Measurements from ENCODE around the gene RPL29. TPM values are rescaled to one million over a fixed set of nuclear protein-coding genes. Genes with fewer than 3 reads are reported as not detected.
"Not testable (repeated sequence)": the region's sequence is repeated elsewhere in the genome, so short reads cannot be mapped to it uniquely, and the experiment has no call there.

The RPL29 gene
- 1,000 to 10,000 TPM; 1,417 to 1,432 TPM for total RNA-seq

DNA sequence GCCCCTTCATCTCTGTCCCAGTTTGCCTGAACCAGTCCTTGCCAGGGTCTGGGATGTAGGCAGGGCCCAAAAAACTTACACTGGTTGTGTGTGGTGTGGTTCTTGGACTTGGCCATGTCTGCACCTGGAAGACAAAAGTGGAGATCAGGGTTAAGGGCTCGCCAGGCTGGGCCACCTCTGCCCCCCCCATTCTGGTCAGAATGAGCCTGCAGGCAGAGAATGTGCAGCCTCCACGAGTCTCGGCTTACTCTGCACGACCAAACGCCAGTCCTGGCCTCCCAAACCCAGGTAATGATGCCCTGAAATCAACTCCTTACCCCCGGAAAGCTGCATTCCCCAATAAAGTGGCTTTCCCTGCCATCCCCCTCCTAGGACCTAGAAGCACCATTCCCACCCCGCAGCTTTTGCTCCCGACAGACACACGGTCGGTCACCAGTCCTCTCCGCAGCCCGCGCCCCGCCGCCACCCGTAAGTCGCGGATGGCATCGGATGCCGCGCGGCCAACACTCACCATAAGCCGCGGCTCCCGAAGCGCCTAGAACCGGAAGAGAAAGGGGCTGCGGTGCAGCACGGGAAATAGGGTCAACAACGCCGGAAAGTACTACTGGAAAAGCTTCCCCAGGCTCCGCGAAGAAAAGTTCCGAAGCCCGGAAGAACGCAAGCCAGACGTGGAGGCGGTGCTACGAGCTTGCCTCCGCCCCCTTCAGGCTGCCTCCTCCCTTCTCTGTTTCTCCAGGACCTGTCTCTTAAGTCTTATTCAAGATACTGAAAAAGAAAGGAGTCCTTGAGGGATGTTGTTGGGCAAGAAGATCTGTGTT, at the start of gene RPL29:
Gene RPL29 (minus strand): TSS at position 550 of the 818 bp plus-strand sequence. CDS start 434 bp downstream, at position 116.
- ChIA-PET CTCF (interaction anchor here (0.7 to 5.0 kb wide), 12 partner anchors 12 to 159 kb away, joined by 3 to 31 read pairs (median 4); partner anchors contain the start of genes ABHD14A, ABHD14B, ACY1 and DUSP7), POLR2A (interaction anchor here (0.6 to 5.5 kb wide), 14 partner anchors 12 to 284 kb away, joined by 3 to 84 read pairs (median 3); partner anchors contain the start of genes ABHD14B, ACY1, DUSP7 and GPR62)

- ChIA-PET CTCF (interaction anchor here (0.6 to 0.9 kb wide), 2 partner anchors 44 to 61 kb away, joined by 3 read pairs; no protein-coding TSS in a partner anchor), POLR2A (no interaction called here)
Measured at GRCh38 chr3:52044869-52045619, 49.3 kb upstream of the RPL29 start.

DNA sequence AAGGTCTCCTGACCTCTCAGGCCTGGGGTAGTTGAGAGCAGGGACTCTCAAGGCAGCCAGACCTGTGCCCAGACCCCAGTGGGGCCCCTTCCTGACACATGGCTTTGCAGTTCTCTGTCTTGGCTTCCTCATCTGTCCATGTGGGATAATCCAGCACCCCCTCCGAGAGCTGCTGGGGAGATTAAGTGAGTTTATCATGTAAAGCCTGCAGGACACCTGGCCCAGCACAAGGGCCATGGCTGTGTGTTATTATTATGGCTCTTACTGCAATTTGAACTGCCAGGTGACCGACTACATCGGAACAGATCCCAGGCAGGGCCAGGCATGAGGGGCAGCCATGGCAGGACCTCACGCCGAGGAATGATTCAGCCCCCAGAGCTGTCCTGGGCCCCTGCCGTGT, 48.1 kb upstream of the RPL29 start:
- POLR2A ChIA-PET = no interaction called here
- CTCF ChIA-PET = no interaction called here

DNA sequence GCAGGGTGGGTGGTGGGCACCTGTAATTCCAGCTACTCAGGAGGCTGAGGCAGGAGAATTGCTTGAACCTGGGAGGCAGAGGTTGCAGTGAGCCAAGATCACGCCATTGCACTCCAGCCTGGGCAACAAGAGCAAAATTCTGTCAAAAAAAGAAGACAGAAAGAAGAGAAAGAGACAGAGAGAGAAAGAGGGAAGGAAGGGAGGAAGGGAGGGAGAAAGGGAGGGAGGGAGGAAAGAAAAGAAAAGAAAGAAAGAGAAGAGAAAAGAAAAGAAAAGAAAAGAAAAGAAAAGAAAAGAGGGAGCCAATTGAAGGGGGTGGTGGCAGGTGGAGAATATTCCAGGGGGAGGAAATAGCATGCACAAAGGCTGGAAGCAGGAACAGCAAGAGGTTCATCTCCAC, 47.3 kb upstream of the RPL29 start:
- POLR2A ChIA-PET = interaction anchor here (1.0 kb wide), 1 partner anchor 13 kb away, joined by 4 read pairs; no protein-coding TSS in a partner anchor
- CTCF ChIA-PET = not testable (repeated sequence)

- ChIA-PET POLR2A (interaction anchor here (0.6 to 1.1 kb wide), 2 partner anchors 11 to 37 kb away, joined by 3 to 4 read pairs; no protein-coding TSS in a partner anchor), CTCF (interaction anchor here (0.6 to 1.7 kb wide), 3 partner anchors 12 to 1309 kb away, joined by 4 to 7 read pairs (median 5); no protein-coding TSS in a partner anchor)
Measured at GRCh38 chr3:52041118-52041731, 45.5 kb upstream of the RPL29 start.

DNA sequence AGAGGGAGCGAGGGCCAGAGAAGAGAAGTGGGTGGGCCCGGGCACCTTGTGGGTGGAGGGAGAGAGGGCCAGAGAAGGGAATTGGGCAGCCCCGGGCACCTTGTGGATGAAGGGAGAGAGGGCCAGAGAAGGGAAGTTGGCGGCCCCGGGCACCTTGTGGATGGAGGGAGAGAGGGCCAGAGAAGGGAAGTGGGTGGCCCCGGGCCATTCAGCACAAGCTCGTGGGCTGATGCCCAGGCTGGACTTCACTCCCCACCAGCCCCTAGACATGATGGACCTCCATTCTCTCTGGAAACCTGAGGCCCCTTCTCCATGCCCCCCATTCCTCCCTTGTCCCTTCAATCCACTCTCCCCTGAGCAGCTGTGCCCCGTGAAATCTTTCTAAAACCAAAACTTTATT, 44.9 kb upstream of the RPL29 start:
- ChIA-PET POLR2A (interaction anchor here (0.6 kb wide), 1 partner anchor 37 kb away, joined by 4 read pairs; no protein-coding TSS in a partner anchor), CTCF (interaction anchor here (0.6 to 1.7 kb wide), 4 partner anchors 13 to 1309 kb away, joined by 3 to 7 read pairs (median 4); no protein-coding TSS in a partner anchor)

- POLR2A ChIA-PET = no interaction called here
- CTCF ChIA-PET = interaction anchor here (1.3 kb wide), 1 partner anchor 22 kb away, joined by 3 read pairs; no protein-coding TSS in a partner anchor
Measured at GRCh38 chr3:52039846-52040245, 44.2 kb upstream of the RPL29 start.

GRCh38 chr3:52039426-52039825, 43.7 kb upstream of the RPL29 start:
- POLR2A ChIA-PET = no interaction called here
- CTCF ChIA-PET = interaction anchor here (1.3 kb wide), 1 partner anchor 22 kb away, joined by 3 read pairs; no protein-coding TSS in a partner anchor

GRCh38 chr3:52038227-52038626, 42.5 kb upstream of the RPL29 start:
- POLR2A ChIA-PET = no interaction called here
- CTCF ChIA-PET = no interaction called here

GRCh38 chr3:52037291-52037690, 41.6 kb upstream of the RPL29 start:
- CTCF ChIA-PET = interaction anchor here (1.4 kb wide), 1 partner anchor 15 kb away, joined by 4 read pairs; no protein-coding TSS in a partner anchor
- POLR2A ChIA-PET = no interaction called here

DNA sequence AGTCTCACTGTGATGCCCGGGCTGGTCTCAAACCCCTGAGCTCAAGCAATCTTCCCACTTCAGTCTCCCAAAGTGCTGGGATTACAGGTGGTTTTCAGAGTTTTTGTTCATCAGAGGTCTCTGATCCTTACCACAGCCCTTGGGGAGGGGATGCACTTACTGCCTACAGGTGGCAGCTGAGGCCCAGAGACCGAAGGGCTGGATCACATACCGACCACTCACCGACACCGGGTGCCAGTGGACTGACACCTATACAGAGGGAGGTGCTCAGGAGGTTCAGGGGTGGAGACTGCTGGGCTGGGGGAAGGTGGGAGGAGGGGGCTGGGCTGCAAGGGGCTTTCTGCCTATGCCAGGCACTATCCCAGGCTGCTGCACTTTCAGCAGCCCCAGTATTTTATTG, 41.1 kb upstream of the RPL29 start:
- ChIA-PET POLR2A (interaction anchor here (0.6 to 0.7 kb wide), 2 partner anchors 55 to 174 kb away, joined by 4 to 6 read pairs; no protein-coding TSS in a partner anchor), CTCF (interaction anchor here (1.2 to 1.4 kb wide), 2 partner anchors 16 to 86 kb away, joined by 4 read pairs; no protein-coding TSS in a partner anchor)

GRCh38 chr3:52036222-52036694, 40.6 kb upstream of the RPL29 start:
- CTCF ChIA-PET = interaction anchor here (1.2 to 1.4 kb wide), 2 partner anchors 16 to 87 kb away, joined by 4 read pairs; no protein-coding TSS in a partner anchor
- POLR2A ChIA-PET = interaction anchor here (0.6 to 0.7 kb wide), 2 partner anchors 55 to 174 kb away, joined by 4 to 6 read pairs; no protein-coding TSS in a partner anchor

- CTCF ChIA-PET = no interaction called here
Measured at GRCh38 chr3:52034651-52035050, 39.0 kb upstream of the RPL29 start.

GRCh38 chr3:52034212-52034611, 38.5 kb upstream of the RPL29 start:
- ChIA-PET CTCF (no interaction called here), POLR2A (no interaction called here)

More at GRCh38 chr3:52034651-52035050, 39.0 kb upstream of the RPL29 start:
- POLR2A ChIA-PET = no interaction called here

DNA sequence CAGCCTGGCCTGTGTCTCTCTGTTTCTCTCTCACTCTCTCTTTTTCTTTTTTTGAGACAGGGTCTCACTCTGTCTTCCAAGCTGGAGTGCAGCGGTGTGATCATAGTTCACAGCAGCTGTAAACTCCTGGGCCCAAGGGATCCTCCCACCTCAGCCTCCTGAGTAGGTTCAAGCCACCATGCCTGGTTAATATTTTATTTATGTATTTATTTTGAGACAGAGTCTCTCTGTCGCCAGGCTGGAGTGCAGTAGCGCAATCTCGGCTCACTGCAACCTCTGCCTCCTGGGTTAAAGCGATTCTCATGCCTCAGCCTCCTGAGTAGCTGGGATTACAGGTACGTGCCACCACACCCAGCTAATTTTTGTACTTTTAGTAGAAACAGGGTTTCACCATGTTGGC, 38.1 kb upstream of the RPL29 start:
- CTCF ChIA-PET, POLR2A ChIA-PET: not testable (repeated sequence)

DNA sequence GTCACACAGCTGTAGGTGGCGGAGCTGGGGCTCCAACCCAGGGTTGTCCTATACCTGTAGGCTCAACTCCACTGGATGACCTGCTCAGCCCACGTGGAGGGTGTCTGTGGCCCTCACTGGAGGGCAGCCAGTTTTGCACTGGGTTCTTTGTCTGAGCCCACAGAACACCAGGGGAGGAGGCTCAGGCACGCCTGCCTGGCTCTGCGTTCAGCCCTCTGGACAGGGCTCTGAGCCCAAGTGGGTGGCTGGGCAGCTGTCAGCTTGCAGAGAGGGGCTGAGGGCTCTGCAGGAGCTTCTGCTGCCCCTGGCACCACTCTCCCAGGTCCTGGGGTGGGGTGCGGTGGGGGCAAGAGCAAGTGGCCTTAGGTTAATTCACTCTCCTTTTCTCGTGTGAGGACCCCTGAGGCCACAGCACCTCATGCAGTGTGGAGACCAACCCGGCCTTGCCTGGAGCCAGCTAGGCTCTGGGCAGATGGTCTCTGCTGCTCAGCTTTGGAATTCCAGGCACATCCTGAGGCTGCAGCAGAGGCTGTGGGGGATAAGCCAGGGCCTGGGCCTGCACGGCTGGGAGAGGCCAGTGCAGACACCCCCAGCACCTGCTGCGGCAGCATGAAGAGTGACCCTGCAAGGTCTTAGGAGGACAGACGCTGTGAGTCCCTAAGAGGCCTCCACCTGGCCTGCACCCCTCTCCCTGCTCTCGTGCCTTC, 37.2 kb upstream of the RPL29 start:
- CTCF ChIA-PET = no interaction called here
- POLR2A ChIA-PET = no interaction called here

DNA sequence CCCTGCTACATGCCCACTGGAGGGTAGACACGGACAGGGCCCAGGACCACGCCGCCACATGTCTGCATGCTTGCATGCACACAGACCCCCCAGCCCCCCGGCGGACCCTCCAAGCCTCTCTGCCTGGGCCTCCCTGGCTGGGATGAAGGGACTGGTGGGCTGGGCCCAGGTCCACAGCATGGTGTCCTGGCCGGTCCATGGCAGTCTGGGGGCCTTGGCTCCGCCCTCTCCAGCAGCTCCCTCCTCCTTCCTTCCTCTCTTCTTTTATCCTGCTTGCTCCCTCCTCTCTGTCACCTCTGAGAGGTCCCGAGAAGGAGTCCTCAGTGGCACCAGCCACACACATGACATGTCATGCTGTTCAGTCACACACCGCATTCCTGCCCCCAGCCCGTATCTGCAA, 36.2 kb upstream of the RPL29 start:
- CTCF ChIA-PET = no interaction called here
- POLR2A ChIA-PET = no interaction called here

DNA sequence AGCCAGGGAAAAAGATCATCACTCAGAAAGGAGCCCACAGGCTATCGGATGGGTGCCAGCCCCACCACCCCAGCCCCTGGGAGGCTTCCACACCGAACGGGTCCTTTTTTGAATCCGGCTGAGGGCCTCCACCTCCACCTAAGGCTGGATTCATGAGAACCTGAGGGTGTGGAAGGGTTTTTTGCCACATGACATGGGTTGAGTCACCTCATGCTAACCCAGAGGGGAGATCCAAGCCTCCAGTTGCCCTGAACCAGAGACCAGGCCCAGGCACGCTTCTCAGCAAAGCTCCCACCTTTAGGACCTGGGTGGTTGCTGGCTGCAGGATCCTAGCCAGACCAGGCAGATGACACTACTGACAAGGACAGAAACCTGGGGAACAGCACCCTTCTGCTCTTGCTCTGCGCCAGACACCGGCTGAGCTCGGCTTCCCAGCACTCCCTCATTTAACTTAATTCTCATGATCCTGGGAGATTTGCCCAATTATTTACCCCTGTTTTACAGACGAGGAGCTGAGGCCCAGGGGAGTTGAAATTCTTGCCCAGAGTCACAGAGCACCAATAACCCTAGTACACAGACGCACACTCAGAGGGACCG, 35.1 kb upstream of the RPL29 start:
- CTCF ChIA-PET = no interaction called here
- POLR2A ChIA-PET = no interaction called here
